K562 (cell line): ENCODE results near the gene HDAC10. TPM values are rescaled to one million over a fixed set of nuclear protein-coding genes. Genes with fewer than 3 reads are reported as not detected.

Experiments used
- CHCHD3 ChIP-seq: fragments of 250-450 bp; sonication (Bioruptor Pico); IDR thresholded peaks from 2 replicates; pipeline ENCODE4 v2.1.2; 2022; ENCODE audit warnings: mild to moderate bottlenecking
- MECOM ChIP-seq: fragments of 250-450 bp; sonication (Bioruptor Pico); IDR thresholded peaks from 2 replicates; pipeline ENCODE4 v1.8.0; 2022; ENCODE audit warnings: inconsistent platforms
- PCBP2 ChIP-seq: fragments of 200-400 bp; formaldehyde crosslinking; IDR thresholded peaks from 2 replicates; pipeline ENCODE4 v1.6.1; 2018; ENCODE audit warnings: low read length, low read depth, mild to moderate bottlenecking, moderate library complexity; ENCODE audit not compliant: poor library complexity, severe bottlenecking
- SMAD2 ChIP-seq: fragments of 150-350 bp; IDR thresholded peaks from 2 replicates; pipeline ENCODE4 v1.6.1; 2014; ENCODE audit warnings: low read depth, mild to moderate bottlenecking, low read length
- TEAD1 ChIP-seq, 2 experiments: fragments of 450-650 bp in 1 of 2; sonication (generic) in 1 of 2; formaldehyde crosslinking; IDR thresholded peaks; 2 replicates each; pipeline versions ENCODE4 v1.4.0 to v1.8.0; 2020 to 2022; ENCODE audit warnings: mild to moderate bottlenecking in 2 of 2, missing genetic modification reagents in 1 of 2
- ZFP36 ChIP-seq: fragments of 150-350 bp; IDR thresholded peaks from 2 replicates; pipeline ENCODE4 v1.6.1; 2018; ENCODE audit warnings: low read length, low read depth; ENCODE audit not compliant: partially characterized antibody
- ZNF444 ChIP-seq: fragments of 250-450 bp; sonication (Bioruptor Pico); IDR thresholded peaks from 2 replicates; pipeline ENCODE4 v1.4.0; 2020; ENCODE audit warnings: mild to moderate bottlenecking, moderate library complexity
- ZNF696 ChIP-seq: fragments of 250-450 bp; sonication (Bioruptor Pico); conservative IDR thresholded peaks from 2 replicates; pipeline ENCODE4 v1.4.0; 2020; ENCODE audit warnings: mild to moderate bottlenecking, moderate library complexity
- ZNF75A ChIP-seq: fragments of 450-650 bp; formaldehyde crosslinking; IDR thresholded peaks from 2 replicates; pipeline ENCODE4 v1.4.0; 2020; ENCODE audit warnings: mild to moderate bottlenecking
- ZNF778 ChIP-seq: fragments of 450-650 bp; formaldehyde crosslinking; IDR thresholded peaks from 2 replicates; pipeline ENCODE4 v1.4.0; 2020; ENCODE audit warnings: mild to moderate bottlenecking, moderate library complexity
- polyA plus RNA-seq, 8 experiments: library from polyadenylated mRNA; depleted of rRNA in 4 of 8; stranded (reverse) in 5 of 8; unstranded in 3 of 8; fragments of >200 nt; fragmentation: Nextera tagmentation in 2 of 8; fragmentation: Illumina TruSeq in 1 of 8; extraction: Ambion mirVana in 2 of 8; extraction: Trizol in 1 of 8; gene quantifications; 2 replicates each; pipeline versions ENCODE4 v1.2.1 to v1.2.3, GENCODE V29; 2011 to 2014; ENCODE audit warnings: inconsistent platforms in 1 of 8, missing spikeins in 1 of 8
- total RNA-seq, 7 experiments: library from RNA; depleted of rRNA in 6 of 7; stranded (reverse); fragments of >200 nt in 6 of 7; fragmentation: Illumina TruSeq in 2 of 7; extraction: Trizol in 2 of 7; gene quantifications; 2 replicates each; pipeline versions ENCODE4 v1.2.1 to v1.2.3, GENCODE V29; 2011 to 2021; ENCODE audit warnings: low replicate concordance in 1 of 7
- TF ChIP-seq, protein P1 (sequence below), 3 experiments: fragments of 200-800 bp in 1 of 3; fragments of 250-450 bp in 1 of 3; fragments of 450-650 bp in 1 of 3; sonication (Bioruptor Pico) in 1 of 3; sonication (Bioruptor generic) in 1 of 3; formaldehyde crosslinking in 1 of 3; IDR thresholded peaks; 2 replicates each; pipeline versions ENCODE4 v1.6.1 to v1.8.0; 2016 to 2022; ENCODE audit warnings: mild to moderate bottlenecking in 2 of 3, missing genetic modification characterization in 2 of 3, missing compliant biosample characterization in 1 of 3, moderate library complexity in 1 of 3
- TF ChIP-seq, protein P2 (sequence below): fragments of 450-650 bp; IDR thresholded peaks from 2 replicates; pipeline ENCODE4 v1.6.1; 2016; ENCODE audit warnings: missing biosample characterization, missing genetic modification characterization
- TF ChIP-seq, protein P3 (sequence below), 2 experiments: IDR thresholded peaks; 2 replicates each; pipeline ENCODE4 v1.6.1; 2012; ENCODE audit warnings: improper control_type of control experiment in 2 of 2, low read depth in 2 of 2, low read length in 2 of 2, borderline replicate concordance in 1 of 2
- TF ChIP-seq, protein P4 (sequence below): fragments of 450-650 bp; conservative IDR thresholded peaks from 2 replicates; pipeline ENCODE4 v1.6.1; 2016; ENCODE audit warnings: missing genetic modification characterization, low read depth, mild to moderate bottlenecking, missing compliant biosample characterization, moderate library complexity
- TF ChIP-seq, protein P5 (sequence below): sonication (generic); formaldehyde crosslinking; IDR thresholded peaks from 2 replicates; pipeline ENCODE4 v1.8.0; 2022; ENCODE audit warnings: mild to moderate bottlenecking, missing genetic modification reagents

HDAC10 gene
- total and polyA plus RNA-seq, 9 of the 15 experiments (the other 6 are each of a cell fraction or from before 2014, with no cell fraction given) = 0.10 to 44.2 (median 6.5) TPM

DNA sequence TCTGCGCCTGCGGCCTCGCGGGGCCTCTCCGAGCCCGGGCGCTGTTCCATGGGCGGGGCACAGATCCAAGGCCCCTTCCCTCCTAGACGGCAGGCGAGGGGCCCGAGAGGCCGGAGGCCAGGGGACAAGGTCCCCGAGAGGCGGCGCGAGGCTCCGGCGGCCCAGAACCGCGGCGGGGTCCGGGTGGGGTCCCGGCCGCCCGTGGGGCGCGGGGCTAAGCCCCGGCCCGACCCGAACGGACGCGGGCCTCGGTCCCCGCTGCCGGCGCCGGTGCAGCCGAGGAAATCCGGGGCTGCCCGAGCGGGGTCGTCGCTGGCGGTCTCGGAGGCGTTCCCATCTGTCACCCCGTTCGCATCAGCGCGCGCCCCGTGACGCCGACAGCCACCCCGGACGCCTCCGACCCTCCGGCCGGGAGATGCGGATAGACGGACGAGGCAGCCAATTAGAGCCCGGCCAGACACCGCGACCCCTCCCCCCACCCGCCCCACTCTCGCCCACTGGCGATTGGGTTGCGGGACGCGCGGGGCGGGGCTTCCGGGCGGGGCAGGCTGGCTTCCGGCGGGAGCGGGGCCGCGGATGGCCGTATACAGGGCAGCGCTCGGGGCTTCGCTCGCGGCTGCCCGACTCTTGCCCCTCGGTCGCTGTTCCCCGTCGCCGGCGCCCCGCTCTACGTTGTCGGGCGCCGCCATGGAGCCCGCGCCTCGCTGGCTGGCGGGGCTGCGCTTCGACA lies 50.4 kb downstream of the HDAC10 start, which contains the start of gene SELENOO (continued):
- TF ChIP-seq, protein P1, sequence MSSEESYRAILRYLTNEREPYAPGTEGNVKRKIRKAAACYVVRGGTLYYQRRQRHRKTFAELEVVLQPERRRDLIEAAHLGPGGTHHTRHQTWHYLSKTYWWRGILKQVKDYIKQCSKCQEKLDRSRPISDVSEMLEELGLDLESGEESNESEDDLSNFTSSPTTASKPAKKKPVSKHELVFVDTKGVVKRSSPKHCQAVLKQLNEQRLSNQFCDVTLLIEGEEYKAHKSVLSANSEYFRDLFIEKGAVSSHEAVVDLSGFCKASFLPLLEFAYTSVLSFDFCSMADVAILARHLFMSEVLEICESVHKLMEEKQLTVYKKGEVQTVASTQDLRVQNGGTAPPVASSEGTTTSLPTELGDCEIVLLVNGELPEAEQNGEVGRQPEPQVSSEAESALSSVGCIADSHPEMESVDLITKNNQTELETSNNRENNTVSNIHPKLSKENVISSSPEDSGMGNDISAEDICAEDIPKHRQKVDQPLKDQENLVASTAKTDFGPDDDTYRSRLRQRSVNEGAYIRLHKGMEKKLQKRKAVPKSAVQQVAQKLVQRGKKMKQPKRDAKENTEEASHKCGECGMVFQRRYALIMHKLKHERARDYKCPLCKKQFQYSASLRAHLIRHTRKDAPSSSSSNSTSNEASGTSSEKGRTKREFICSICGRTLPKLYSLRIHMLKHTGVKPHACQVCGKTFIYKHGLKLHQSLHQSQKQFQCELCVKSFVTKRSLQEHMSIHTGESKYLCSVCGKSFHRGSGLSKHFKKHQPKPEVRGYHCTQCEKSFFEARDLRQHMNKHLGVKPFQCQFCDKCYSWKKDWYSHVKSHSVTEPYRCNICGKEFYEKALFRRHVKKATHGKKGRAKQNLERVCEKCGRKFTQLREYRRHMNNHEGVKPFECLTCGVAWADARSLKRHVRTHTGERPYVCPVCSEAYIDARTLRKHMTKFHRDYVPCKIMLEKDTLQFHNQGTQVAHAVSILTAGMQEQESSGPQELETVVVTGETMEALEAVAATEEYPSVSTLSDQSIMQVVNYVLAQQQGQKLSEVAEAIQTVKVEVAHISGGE (CRISPR knock-in tag; IDR thresholded peaks at IDR 0.05) = no peak; a peak in 1 of 6 replicates
- TF ChIP-seq ZNF778 = no peak
- no peak for TF ChIP-seq CHCHD3 (CRISPR knock-in tag)
- TF ChIP-seq, protein P2, sequence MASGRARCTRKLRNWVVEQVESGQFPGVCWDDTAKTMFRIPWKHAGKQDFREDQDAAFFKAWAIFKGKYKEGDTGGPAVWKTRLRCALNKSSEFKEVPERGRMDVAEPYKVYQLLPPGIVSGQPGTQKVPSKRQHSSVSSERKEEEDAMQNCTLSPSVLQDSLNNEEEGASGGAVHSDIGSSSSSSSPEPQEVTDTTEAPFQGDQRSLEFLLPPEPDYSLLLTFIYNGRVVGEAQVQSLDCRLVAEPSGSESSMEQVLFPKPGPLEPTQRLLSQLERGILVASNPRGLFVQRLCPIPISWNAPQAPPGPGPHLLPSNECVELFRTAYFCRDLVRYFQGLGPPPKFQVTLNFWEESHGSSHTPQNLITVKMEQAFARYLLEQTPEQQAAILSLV (tag) = no peak
- TF ChIP-seq SMAD2 = no peak
- no peak for TF ChIP-seq TEAD1 (CRISPR knock-in tag; IDR thresholded peaks at IDR 0.05)
- TF ChIP-seq ZNF444 (CRISPR knock-in tag) = no peak
- no peak for TF ChIP-seq MECOM (CRISPR knock-in tag)
- no peak for TF ChIP-seq PCBP2
- TF ChIP-seq, protein P3, sequence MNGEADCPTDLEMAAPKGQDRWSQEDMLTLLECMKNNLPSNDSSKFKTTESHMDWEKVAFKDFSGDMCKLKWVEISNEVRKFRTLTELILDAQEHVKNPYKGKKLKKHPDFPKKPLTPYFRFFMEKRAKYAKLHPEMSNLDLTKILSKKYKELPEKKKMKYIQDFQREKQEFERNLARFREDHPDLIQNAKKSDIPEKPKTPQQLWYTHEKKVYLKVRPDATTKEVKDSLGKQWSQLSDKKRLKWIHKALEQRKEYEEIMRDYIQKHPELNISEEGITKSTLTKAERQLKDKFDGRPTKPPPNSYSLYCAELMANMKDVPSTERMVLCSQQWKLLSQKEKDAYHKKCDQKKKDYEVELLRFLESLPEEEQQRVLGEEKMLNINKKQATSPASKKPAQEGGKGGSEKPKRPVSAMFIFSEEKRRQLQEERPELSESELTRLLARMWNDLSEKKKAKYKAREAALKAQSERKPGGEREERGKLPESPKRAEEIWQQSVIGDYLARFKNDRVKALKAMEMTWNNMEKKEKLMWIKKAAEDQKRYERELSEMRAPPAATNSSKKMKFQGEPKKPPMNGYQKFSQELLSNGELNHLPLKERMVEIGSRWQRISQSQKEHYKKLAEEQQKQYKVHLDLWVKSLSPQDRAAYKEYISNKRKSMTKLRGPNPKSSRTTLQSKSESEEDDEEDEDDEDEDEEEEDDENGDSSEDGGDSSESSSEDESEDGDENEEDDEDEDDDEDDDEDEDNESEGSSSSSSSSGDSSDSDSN (IDR thresholded peaks at IDR 0.05; ENCODE audit: borderline replicate concordance in 1 of 2, low read depth in 2 of 2, low read length in 2 of 2) = no peak
- no peak for TF ChIP-seq ZFP36
- TF ChIP-seq, protein P4, sequence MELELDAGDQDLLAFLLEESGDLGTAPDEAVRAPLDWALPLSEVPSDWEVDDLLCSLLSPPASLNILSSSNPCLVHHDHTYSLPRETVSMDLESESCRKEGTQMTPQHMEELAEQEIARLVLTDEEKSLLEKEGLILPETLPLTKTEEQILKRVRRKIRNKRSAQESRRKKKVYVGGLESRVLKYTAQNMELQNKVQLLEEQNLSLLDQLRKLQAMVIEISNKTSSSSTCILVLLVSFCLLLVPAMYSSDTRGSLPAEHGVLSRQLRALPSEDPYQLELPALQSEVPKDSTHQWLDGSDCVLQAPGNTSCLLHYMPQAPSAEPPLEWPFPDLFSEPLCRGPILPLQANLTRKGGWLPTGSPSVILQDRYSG (tag) = no peak
- TF ChIP-seq, protein P5, sequence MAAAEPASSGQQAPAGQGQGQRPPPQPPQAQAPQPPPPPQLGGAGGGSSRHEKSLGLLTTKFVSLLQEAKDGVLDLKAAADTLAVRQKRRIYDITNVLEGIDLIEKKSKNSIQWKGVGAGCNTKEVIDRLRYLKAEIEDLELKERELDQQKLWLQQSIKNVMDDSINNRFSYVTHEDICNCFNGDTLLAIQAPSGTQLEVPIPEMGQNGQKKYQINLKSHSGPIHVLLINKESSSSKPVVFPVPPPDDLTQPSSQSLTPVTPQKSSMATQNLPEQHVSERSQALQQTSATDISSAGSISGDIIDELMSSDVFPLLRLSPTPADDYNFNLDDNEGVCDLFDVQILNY (CRISPR knock-in tag) = no peak
- no peak for TF ChIP-seq ZNF696 (CRISPR knock-in tag)
- no peak for TF ChIP-seq ZNF75A (CRISPR knock-in tag)
